Stimulated activated CD8-positive, alpha-beta memory T cell treated with anti-CD3 and anti-CD28 coated beads, Interleukin-2, amount 100 ng/mL, for 1 hour (primary cell): Measurements from ENCODE around the gene UBAP1L.
"Not testable (repeated sequence)": the region's sequence is repeated elsewhere in the genome, so short reads cannot be mapped to it uniquely, and the experiment has no call there.

ENCODE experiments used
- DNase-seq, 2 donors: peaks; one replicate each; pipeline ENCODE4 v3.0.0-alpha.2; 2020; ENCODE audit warnings: low read depth in 2 of 2

UBAP1L gene

DNA sequence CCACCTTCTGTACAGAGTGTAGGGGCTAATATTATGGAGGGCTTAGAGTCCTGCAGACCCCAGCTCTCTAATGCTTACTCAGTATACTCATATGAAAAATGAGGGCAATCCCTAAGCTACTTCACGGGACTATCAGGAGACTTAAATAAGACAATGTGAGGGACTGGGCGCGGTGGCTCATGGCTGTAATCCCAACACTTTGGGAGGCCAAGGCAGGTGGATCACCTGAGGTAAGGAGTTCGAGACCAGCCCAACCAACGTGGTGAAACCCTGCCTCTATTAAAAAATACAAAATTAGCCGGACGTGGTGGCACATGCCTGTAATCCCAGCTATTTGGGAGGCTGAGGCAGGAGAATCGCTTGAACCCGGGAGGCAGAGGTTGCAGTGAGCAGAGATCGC is 15.2 kb downstream of the UBAP1L start:
- not testable (repeated sequence) for DNase-seq

DNA sequence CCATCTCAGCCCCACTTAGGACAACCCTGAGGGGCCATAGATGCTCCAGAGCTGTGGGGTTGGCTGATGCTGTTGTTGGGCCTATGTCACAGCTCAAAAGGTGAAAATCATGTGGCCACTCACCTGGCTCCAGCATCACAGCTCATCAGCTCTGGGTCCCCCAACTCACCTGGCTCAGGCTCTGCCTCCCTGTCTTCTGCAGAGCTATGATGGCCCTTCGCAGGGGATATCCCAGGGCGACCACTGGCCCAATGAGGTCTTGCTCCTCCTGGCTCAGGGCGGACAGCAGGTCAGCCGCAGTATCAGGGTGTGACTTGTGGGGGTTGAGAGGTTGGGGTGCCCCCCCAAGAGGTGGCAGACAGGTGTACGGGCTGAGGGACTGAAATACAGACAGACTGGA is 15.7 kb downstream of the UBAP1L start:
- DNase-seq: no peak

DNA sequence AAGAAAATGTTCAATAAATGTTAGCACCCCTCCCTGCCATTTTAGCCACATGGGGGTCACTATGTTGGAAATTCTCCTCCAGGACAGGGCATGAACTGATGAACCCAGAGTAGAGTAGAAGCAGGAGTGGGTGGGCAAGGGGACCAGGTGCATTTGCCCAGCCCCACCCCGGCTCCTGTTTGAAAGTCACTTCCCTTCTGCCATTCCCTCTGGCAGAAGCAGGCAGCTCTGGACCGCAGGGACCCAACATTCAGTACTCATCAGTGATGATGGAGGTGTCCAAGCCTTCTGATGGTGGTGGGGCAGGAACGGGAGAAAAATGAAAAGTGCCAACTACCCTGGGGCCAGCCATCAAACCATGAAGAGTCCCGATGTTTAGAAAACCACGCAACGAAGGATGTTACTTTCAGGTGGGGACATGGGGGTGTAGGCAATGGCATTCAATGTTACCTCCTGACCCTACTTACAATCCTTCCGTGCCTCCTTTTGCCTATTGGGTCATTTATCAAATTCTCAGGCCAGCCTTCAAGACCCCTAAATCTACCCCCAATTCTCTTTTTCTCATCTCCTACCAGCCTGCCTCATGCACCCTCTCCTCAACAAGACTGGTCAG is 17.2 kb downstream of the UBAP1L start:
- DNase-seq: no peak

DNA sequence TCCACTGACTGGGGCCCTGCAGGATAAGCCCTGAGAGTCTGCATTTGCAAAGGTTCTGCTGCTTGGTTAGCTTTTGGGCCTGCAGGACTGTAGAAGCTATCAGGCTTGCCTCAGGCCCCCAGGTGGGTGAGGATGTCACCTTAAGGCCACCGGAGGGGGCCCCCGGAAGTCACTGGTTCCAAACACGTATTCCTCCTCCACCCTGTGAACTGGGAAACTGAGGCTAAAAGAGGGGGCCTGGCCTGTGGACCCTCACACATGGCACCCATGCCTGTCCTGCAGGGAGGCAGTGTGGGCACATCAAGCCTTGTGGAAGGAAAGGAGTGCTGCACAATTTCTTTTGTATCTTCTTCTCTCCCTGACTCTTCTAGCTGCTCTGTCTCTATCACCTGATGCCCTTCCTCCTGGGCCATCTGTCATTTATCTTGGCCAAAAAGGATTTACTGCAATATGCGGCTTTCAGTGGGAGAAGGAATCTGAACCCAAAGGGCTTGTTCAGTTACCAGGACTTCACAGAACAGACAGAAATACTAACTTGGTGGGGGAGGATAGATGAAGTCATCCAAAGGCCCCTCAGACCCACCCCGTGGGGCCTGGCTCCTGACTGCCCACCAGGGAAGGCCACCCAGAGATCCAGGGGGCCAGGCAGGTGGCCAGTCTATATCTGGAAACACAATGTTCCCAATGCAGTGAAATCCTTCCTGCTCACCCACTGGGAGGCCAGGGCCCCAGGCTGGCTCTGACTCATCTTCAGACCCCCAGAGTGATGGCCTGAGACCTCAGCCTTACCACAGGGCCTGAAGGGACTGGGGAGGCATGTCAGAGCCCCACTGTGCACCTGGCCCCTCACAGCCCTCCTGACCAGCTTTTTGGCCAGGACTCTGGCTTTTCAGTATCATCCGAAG is 18.3 kb downstream of the UBAP1L start:
- no peak for DNase-seq

DNA sequence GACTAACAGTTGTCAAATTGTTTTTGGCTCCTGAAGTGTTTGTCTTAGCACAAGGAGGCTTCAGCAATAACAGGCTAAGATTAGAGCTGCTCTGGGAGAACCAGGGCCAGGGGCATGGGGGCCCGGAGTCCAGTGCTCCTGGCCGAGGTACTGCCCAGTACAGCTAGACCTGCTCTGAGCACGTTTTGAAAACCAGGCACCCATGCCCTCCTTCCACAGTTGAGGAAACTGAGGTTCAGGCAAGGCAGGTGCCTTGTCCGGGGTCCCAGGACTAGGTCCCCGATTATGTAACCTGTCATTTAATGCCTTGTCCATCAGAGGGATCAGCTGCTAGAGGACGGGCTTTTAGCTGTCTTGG is 19.3 kb downstream of the UBAP1L start:
- DNase-seq: no peak

DNA sequence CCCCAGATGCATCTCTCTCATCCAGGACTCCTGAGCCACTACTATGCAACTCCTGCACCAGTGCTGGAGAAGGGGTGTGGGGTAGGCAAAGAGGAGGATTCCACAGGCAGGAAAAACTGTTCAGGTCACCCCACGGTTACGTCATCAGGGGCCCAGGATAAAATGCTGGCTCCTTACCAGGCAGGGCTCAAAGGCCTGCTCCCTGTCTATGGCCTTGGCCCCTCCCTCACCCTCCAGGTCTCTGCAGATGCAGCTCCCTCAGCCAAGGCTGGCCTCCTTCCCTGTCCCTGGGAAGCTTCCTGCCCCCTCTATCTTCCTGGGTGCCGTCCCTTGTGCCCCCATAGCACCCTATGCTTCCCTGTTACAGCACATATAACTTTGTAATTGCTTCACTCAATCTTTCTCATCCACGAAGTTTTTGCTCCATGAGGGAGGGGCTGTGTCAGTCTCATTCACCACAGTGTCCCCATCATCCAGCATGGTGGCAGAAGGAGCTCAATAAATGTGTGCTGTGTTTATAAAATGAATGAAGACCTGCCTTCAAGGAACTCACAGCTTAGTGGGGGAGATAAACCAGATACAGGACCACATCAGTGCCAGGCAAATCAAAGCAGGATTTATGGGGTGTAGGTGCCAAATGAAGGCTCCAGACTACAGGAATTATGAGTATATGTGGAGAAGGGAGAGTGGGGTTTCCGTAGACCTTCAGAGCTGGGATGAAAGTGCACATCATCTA is 19.8 kb downstream of the UBAP1L start:
- no peak for DNase-seq

DNA sequence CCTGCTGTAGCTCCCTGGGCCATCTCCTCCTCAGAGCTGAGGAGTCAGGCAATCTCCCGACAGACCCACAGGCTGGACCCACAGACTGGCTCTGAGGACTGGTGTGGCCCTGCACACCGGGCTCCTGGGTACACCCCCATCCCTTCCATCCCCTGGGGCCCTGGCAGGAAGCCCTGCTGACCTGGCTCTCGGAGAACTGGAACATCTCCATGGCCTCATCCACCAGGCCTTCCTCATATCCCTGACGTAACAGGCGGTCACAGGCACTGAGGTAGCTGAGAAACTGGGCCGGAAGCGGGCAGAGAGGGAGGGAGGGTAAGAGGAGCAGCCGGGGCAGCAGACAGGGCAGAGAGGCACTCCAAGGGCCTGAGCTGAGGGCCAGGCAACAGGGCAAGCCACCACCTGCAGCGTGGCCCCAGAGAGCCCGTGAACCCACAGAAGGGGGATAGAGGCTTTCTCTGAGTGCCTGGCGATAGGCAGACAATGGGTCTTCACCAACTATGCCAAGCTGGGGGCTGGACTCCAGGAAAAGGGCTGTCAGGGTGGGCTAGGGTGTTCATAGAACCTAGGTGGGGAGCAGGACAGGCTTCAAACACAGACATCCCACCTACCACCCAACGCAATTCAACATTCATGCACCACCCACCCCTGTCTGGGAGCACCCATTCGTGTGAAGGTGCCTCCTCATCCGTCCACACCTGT is 20.6 kb downstream of the UBAP1L start:
- no peak for DNase-seq

DNA sequence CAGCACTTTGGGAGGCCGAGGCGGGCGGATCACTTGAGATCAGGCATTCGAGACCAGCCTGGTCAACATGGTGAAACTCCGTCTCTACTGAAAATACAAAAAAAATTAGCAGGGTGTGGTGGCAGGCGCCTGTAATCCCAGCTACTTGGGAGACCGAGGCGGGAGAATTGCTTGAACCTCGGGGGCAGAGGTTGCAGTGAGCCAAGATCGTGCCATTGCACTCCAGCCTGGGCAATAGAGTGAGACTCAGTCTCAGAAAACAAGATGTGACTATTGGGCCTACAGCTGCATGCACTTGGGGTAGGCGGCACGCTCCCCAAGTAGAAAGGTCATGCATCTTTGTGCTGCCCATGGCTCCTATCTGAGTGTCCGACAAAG is 21.2 kb downstream of the UBAP1L start:
- not testable (repeated sequence) for DNase-seq

DNA sequence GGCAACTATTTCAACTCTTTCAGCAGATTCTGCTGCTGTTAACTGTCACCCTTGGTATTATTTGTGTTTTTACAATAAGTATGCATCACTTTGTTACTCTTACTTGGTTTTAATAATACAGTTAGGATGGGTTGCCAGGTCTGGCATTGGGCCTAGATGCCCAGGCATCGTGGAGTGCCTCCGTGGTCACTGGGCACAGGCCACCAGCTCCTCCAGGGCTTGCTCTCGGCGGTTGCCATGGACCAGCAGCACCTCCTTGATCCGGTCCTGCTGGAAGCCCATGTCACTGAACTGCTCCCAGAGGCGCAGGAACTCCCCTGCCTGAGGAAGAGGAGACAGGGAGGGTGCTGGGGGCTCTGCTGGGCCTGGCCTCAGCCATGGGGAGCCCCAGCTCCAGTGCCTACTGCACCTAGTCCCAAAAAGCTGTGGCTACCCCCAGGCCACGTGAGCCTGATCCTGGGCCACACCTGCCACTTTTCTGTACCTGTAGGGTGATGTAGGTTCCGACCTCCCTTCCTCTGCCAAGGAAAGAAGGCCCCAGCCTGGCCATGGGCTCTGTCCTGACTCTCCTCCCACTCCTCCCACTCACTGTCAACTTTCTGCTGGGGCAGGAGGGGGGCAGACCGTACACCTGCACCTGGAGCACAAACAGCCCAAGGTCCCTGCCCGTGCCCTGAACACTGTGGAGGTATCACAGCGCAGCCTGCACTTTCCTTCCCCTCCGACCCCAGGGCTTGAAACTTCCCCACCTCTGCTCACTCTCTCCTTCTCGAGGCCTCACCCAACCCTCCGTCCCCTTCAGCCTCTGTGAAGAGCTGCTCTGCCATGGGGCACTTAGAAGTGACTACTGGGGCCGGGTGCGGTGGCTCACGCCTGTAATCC is 21.8 kb downstream of the UBAP1L start:
- no peak for DNase-seq

DNA sequence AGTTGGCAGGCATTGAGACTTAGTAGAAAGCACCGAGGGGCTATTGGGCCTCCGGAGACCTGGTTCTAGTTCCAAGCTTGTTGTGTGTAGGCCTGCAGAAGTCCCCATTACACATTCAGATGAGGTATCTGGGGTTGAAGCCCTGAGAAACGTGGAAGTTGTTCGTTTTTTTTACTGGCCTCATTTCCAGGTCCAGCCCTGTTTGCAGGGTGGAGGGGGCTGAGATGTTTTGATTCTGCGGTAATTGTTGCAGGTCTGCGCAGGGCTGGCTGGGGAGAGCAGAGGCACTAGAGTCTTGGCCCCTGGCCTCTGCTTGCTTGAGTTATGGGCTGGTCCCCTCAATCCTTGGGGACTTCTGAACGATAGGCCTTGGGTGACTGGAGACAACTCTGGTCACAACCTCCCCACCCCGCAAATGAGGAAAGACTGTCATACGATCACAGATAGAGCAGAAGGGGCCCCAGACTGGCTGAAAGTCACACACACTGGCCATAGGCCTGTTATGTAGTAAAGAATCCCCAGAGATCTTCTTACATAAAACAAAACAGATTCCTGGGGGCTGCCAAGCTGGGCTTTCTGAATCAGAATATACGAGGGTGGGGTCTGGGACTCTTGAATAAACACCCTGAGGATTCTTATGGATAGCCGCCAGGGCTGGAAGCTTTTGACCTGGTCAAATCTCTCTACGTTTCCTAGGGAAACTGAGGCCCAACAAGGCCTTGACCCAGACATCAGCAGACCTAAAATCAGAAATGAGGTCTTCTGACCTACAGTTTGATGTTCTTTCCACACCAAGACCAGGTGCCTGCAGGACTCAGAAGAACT is 22.8 kb downstream of the UBAP1L start:
- no peak for DNase-seq

DNA sequence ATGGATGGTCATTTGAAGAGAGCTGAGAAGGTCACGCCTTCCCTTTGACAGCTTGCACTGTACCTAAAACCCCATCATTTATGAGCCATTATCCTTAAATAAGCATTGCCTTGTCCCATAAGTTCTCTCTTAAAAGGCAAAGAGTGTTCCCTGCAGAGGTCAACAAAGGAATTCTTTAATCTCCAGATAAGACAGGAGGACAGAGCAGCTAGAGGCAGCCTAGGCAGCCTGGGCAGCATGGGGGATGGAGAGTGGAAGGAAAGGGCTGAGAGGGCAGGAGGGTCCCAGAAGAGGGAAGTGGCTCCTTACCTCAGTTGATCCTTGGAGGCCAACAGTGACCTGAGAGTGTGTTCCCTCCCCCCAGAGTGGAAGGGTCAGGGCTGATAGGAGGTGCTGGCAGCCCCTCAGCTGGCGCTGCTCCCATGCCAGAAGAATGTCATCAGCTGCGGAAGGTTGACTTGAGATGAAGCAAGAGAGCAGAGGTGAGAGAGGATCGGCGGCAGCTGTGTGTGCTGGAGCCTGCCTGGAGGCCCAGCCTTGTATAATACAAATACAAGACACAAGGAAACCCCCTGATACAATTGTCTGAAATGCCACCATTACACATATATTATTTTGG is 25.7 kb downstream of the UBAP1L start:
- DNase-seq: no peak

DNA sequence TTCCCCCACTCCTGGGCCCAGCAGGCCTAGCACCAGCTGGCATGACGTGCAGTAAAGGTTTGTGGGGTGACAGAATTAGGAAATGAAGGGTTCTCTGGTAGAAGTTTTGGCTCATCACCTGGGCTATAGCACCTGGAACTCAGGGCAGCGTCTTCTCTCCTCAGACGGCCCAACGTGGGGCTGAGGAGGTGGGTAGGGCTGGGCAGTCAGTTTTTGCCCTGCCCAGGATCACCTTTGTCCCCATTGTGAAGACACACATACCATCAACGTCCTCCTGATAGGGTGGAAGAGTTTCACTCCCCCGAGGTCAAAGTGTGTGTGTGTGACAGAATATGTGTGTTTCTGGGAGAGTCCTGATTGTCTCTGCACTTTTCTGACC is 26.4 kb downstream of the UBAP1L start:
- no peak for DNase-seq

DNA sequence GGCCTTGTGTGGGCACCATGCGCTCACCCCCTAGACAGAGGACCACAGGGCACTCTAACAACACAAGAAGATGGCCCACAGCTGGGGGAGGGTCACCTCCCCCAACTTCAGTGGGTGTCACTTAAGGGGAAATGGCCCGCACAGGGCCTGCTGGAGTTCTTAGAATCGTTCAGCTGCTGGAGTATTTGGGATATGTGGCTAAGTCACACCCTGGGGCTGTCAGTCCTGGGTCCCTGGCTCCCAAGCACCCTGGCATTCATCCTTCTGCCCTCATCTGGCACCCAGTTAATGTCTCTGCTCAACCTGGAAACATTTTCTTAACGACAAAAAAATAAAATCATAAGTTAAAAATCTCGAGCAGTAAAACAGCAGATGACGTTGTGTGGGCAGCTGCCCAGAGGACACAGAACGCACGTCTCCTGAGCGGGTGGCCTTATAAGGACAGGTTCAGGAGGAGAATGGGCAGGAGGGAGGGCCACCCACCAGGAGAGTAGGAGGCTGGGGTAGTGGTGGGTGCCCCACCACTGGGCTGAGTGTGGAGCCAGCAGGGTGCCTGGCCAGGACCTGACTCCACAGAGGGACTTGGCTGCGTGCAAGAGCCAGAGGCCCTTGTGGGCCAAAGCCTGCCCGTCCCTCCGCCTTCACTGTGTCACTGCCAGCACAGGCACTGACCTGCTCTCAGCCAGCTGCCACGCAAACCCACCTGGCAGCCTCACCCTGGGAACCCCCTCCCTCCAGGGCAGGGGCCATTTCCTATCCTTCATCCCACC is 26.9 kb downstream of the UBAP1L start:
- DNase-seq: no peak

DNA sequence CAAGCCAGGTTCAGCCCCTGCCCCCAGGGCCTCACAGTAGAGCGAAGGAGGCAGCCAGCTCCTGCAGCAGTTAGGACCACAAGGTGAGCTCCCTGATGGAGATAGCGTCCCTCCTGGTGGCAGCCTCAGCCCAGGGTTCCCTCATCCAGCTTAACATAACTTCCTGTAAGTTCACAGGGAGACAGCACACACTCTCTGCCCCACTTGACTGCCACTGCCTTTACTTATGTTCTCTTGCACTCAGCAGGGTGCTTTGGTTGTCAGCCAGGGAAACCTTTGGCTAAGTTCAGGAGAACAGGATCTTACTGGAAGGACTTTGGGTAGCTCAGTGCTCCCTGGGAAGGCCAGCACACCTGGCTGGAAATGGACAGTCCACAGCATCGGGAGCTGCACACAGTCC is 27.6 kb downstream of the UBAP1L start:
- no peak for DNase-seq

DNA sequence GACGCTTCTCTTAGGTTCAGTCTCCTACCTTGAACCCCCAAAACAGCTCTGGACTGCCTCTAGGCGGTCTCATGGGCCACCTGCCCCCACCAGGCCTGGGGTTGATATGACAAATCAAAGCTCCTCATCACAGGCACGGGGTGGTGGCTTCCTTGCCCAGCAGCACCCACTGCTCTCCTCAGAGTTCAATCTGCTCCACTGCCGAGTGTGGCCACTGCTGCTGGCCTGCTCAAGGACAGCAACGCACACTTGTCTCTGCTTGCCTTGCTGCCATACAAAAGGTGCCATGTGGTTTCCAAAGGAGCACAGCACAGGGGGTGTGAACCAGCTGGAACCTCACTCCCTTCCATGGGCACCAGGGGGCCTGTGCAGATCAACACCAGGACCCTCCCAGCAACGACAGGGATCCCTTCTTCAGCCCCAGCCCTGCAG is 28.3 kb downstream of the UBAP1L start:
- no peak for DNase-seq

DNA sequence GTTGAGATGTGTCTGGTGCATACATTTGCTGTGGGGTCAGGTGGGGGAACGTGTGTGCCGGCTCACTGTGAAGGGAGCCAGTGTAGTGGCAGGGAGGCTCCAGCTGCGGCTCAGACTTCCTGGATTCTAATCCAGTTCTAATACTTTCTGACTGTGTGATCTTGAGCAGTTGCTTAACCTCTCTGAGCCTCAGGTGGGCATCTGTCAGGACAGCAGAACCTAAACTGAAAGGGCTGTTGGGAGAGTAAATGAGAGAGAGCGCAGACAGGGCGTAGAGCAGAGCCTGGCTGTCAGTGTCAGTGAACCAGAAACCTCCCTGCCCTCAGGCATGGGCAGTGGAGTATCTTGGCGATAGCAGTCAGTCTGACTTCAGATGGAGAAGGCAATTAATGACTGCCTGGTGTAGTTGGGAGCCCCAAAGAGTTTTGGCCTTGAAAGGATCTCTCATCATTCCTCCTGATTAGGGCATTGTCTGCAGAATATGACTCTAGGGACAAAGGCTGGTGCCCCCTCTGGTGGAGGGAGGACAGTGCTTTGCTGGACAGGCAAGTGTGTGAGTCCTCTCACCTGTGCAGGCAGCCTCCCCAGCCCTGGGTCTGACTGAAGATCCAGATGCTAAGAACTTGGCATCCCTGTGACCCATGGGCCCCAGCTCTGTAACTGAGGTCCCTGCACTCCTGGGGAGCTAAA is 28.9 kb downstream of the UBAP1L start:
- no peak for DNase-seq

DNA sequence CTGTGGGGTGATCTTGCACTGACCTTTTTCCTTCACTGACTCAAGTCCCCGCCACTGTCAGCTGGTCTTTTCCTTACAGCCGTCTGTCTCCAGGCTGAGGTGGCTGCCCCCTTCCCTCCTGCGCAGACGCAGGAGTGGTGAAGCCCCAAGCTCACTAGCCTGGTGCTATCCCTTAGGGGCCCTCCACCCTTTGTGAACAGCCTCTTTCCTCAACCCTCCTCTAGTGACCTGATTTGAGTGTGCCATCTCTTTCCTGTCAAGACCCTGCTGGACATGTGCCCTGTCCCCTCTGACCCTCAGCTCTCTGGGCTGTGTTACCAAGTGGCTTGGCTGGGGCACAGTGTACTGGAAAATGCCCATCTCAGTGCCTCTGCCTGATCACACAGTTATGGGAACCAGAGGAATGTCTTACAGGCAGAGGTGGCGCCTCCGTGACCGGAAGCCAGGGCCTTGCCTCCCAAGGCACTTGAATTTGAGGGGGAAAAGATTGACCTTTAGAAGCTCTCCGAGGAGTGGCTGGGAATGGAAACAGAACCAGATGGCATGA is 29.7 kb downstream of the UBAP1L start:
- no peak for DNase-seq
